Prostate gland (tissue), 2 donors: ENCODE measurements around the gene SERPINB1.

Experiments used
- CTCF ChIP-seq, 4 experiments: fragments of 200-600 bp in 2 of 4; fragments of 450-650 bp in 2 of 4; sonication (generic) in 2 of 4; IDR thresholded peaks; 1 replicate in 3 of 4; 2 replicates in 1 of 4; pipeline ENCODE4 v1.5.1; 2016 to 2019; ENCODE audit warnings: antibody characterized with exemption in 4 of 4, mild to moderate bottlenecking in 2 of 4, moderate library complexity in 2 of 4
- POLR2A ChIP-seq: fragments of 450-650 bp; IDR thresholded peaks from one replicate; pipeline ENCODE4 v1.6.1; 2016; ENCODE audit warnings: antibody characterized with exemption, mild to moderate bottlenecking
- POLR2AphosphoS5 ChIP-seq: sonication (generic); formaldehyde crosslinking; IDR thresholded peaks from one replicate; pipeline ENCODE4 v1.6.1; 2017; ENCODE audit warnings: antibody characterized with exemption

- no peak for TF ChIP-seq CTCF (IDR thresholded peaks at IDR 0.05)
- no peak for TF ChIP-seq POLR2A
- TF ChIP-seq POLR2AphosphoS5, result no peak
These were observed 24.1 kb upstream of the SERPINB1 start for GRCh38 chr6:2865694-2866151.
